ENCODE measurements around the gene PTPN5. TPM values are rescaled to one million over a fixed set of nuclear protein-coding genes. Genes with fewer than 3 reads are reported as not detected.

Gene PTPN5
- total RNA-seq, 1 experiment from 2014 or later, result not detected

DNA sequence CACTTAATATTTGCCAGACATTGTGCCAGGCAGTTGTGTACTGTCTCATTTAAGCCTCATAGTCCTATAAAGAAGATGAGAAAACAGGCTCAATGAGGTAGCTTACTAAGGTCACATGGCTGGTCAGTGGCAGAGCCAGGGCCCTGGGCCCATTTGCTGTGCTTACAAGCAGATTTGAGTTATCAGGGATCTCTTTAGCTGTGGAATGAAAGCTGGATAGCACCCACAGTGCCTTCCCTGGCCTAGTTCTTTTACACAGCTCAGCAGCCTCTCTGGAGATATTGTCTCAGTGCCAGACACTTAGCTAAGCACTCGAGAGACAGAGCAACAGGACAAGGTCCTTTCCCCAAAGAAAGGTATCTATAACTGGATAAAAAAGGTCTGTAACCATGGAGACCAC is 86.9 kb downstream of the PTPN5 start:
- DNase-seq (ENCODE audit: low read depth, low spot score) (no peak), ATAC-seq (no peak)
- no peak overlapping the region for H3K9ac ChIP-seq (ENCODE audit: low read length)
- H3K4me2 ChIP-seq (ENCODE audit: low read length), result no peak overlapping the region
- CTCF ChIA-PET, result interaction anchor here (1.2 kb wide), 2 partner anchors 19 to 23 kb away, joined by 3 read pairs; no protein-coding TSS in a partner anchor
- no peak overlapping the region for H2AFZ ChIP-seq (ENCODE audit: low read depth, low read length, poor library complexity, severe bottlenecking)
- H3K36me3 ChIP-seq (ENCODE audit: control insufficient read depth in 1 of 2, insufficient read depth in 2 of 2, low read length in 2 of 2), result no peaks in the 10 kb centered on the region
- no peaks in the 10 kb centered on the region for H3K9me2 ChIP-seq (ENCODE audit: insufficient read depth)
- no peaks in the 10 kb centered on the region for H4K20me1 ChIP-seq (ENCODE audit: insufficient read depth)
- RAD21 ChIA-PET (ENCODE audit: low non-redundant PET in 1 of 2, low total read pairs in 2 of 2, uncharacterized antibody in 2 of 2, unreplicated experiment in 2 of 2), result no interaction called here
- TF ChIP-seq, protein P1, sequence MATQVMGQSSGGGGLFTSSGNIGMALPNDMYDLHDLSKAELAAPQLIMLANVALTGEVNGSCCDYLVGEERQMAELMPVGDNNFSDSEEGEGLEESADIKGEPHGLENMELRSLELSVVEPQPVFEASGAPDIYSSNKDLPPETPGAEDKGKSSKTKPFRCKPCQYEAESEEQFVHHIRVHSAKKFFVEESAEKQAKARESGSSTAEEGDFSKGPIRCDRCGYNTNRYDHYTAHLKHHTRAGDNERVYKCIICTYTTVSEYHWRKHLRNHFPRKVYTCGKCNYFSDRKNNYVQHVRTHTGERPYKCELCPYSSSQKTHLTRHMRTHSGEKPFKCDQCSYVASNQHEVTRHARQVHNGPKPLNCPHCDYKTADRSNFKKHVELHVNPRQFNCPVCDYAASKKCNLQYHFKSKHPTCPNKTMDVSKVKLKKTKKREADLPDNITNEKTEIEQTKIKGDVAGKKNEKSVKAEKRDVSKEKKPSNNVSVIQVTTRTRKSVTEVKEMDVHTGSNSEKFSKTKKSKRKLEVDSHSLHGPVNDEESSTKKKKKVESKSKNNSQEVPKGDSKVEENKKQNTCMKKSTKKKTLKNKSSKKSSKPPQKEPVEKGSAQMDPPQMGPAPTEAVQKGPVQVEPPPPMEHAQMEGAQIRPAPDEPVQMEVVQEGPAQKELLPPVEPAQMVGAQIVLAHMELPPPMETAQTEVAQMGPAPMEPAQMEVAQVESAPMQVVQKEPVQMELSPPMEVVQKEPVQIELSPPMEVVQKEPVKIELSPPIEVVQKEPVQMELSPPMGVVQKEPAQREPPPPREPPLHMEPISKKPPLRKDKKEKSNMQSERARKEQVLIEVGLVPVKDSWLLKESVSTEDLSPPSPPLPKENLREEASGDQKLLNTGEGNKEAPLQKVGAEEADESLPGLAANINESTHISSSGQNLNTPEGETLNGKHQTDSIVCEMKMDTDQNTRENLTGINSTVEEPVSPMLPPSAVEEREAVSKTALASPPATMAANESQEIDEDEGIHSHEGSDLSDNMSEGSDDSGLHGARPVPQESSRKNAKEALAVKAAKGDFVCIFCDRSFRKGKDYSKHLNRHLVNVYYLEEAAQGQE (IDR thresholded peaks at IDR 0.05; ENCODE audit: low read depth), result no peak
- no peak for TF ChIP-seq YY1 (IDR thresholded peaks at IDR 0.05; ENCODE audit: extremely low read depth, insufficient replicate concordance, low read depth, low read length)
- no peak for TF ChIP-seq EZH2 (IDR thresholded peaks at IDR 0.05)
- no peak for TF ChIP-seq ZNF274 (IDR thresholded peaks at IDR 0.05; ENCODE audit: low read depth, low read length)
- TF ChIP-seq ZFX (IDR thresholded peaks at IDR 0.05), result no peak
- no peak for TF ChIP-seq TCF7L2 (IDR thresholded peaks at IDR 0.05; ENCODE audit: borderline replicate concordance, extremely low read depth, insufficient read depth, insufficient read length)
- no peak for TF ChIP-seq ELF1 (IDR thresholded peaks at IDR 0.05; ENCODE audit: borderline replicate concordance, low read depth)
- H3K27me3 ChIP-seq (ENCODE audit: insufficient read depth, low read length), result peaks cover 5% of the 10 kb centered on the region; the same call in 1 of the 2 replicates
- H3K79me2 ChIP-seq (ENCODE audit: insufficient read depth, low read length), result no peaks in the 10 kb centered on the region
- H3K4me1 ChIP-seq (ENCODE audit: control insufficient read depth in 1 of 2, insufficient read depth in 2 of 2, low read length in 2 of 2), result peaks cover 11 to 13% of the 10 kb centered on the region in 2 experiments
- H3K4me3 ChIP-seq (replicated peaks in 1 of 2; ENCODE audit: low read depth in 1 of 2, low read length in 2 of 2), result no peak overlapping the region
- POLR2A ChIA-PET, result no interaction called here
- no peaks in the 10 kb centered on the region for H3K9me3 ChIP-seq (ENCODE audit: control insufficient read depth in 1 of 2, insufficient read depth in 1 of 2, low read depth in 1 of 2, low read length in 2 of 2)
- intact Hi-C loops (cut with micrococcal nuclease), result no loop called here
- no TSS peak for BruUV-seq (replicated peaks)
- H3K27ac ChIP-seq (ENCODE audit: low read depth, low read length), result no peak overlapping the region
